SK-N-SH treated with all-trans-retinoic acid at 6 μM for 48 hours (cell line): ENCODE results near the gene PLEKHF1.

Source experiments
- ATAC-seq: fragments of 200-7000 bp; cut with Tn5 transposase; 3 replicates; pipeline ENCODE4 v1.9.1; 2020; ENCODE audit warnings: mild to moderate bottlenecking, moderate library complexity
- ARNTL ChIP-seq: fragments of 450-650 bp; formaldehyde crosslinking; IDR thresholded peaks from 2 replicates; pipeline ENCODE4 v1.5.0; 2020; ENCODE audit warnings: low read depth, mild to moderate bottlenecking, moderate library complexity, borderline replicate concordance
- BACH2 ChIP-seq: fragments of 250-450 bp; sonication (Bioruptor Pico); IDR thresholded peaks from 2 replicates; pipeline ENCODE4 v1.9.0; 2021; ENCODE audit warnings: mild to moderate bottlenecking, borderline replicate concordance
- CSDC2 ChIP-seq: fragments of 250-450 bp; sonication (Bioruptor Pico); IDR thresholded peaks from 2 replicates; pipeline ENCODE4 v1.5.0; 2020; ENCODE audit warnings: mild to moderate bottlenecking, moderate library complexity
- CSRNP3 ChIP-seq: fragments of 250-450 bp; sonication (Bioruptor Pico); IDR thresholded peaks from 2 replicates; pipeline ENCODE4 v1.5.1; 2021; ENCODE audit warnings: mild to moderate bottlenecking, moderate library complexity
- GLIS3 ChIP-seq: fragments of 250-450 bp; sonication (Bioruptor Pico); IDR thresholded peaks from 2 replicates; pipeline ENCODE4 v1.5.0; 2020; ENCODE audit warnings: mild to moderate bottlenecking, moderate library complexity
- ISL1 ChIP-seq: fragments of 250-450 bp; sonication (Bioruptor Pico); IDR thresholded peaks from 2 replicates; pipeline ENCODE4 v2.1.2; 2022; ENCODE audit warnings: mild to moderate bottlenecking, moderate library complexity
- OSR1 ChIP-seq: fragments of 250-450 bp; sonication (Bioruptor Pico); IDR thresholded peaks from 2 replicates; pipeline ENCODE4 v1.8.0; 2022; ENCODE audit warnings: moderate library complexity, mild to moderate bottlenecking, inconsistent platforms
- PPARA ChIP-seq: fragments of 250-450 bp; sonication (Bioruptor Pico); IDR thresholded peaks from 2 replicates; pipeline ENCODE4 v1.5.0; 2020; ENCODE audit warnings: mild to moderate bottlenecking, borderline replicate concordance
- RARB ChIP-seq: fragments of 250-450 bp; sonication (Bioruptor Pico); IDR thresholded peaks from 2 replicates; pipeline ENCODE4 v1.8.0; 2021; ENCODE audit warnings: mild to moderate bottlenecking, moderate library complexity
- SNAI2 ChIP-seq: fragments of 250-450 bp; sonication (Bioruptor Pico); IDR thresholded peaks from 2 replicates; pipeline ENCODE4 v1.5.0; 2020; ENCODE audit warnings: mild to moderate bottlenecking, moderate library complexity
- TCF4 ChIP-seq: fragments of 250-450 bp; sonication (Bioruptor Pico); IDR thresholded peaks from 2 replicates; pipeline ENCODE4 v1.8.0; 2021; ENCODE audit warnings: mild to moderate bottlenecking, moderate library complexity, borderline replicate concordance
- TOX ChIP-seq: fragments of 250-450 bp; sonication (Bioruptor Pico); IDR thresholded peaks from 2 replicates; pipeline ENCODE4 v1.8.0; 2021; ENCODE audit warnings: mild to moderate bottlenecking, moderate library complexity, borderline replicate concordance
- ZC3H10 ChIP-seq: fragments of 250-450 bp; sonication (Bioruptor Pico); IDR thresholded peaks from 2 replicates; pipeline ENCODE4 v1.5.1; 2021; ENCODE audit warnings: mild to moderate bottlenecking, moderate library complexity
- ZFP3 ChIP-seq: fragments of 250-450 bp; sonication (Bioruptor Pico); IDR thresholded peaks from 2 replicates; pipeline ENCODE4 v1.5.0; 2020; ENCODE audit warnings: mild to moderate bottlenecking, moderate library complexity
- ZFP30 ChIP-seq: fragments of 450-650 bp; formaldehyde crosslinking; IDR thresholded peaks from 2 replicates; pipeline ENCODE4 v1.5.0; 2022; ENCODE audit warnings: mild to moderate bottlenecking, moderate library complexity
- ZNF565 ChIP-seq: fragments of 450-650 bp; formaldehyde crosslinking; conservative IDR thresholded peaks from 2 replicates; pipeline ENCODE4 v1.5.0; 2020; ENCODE audit warnings: low read depth, mild to moderate bottlenecking, moderate library complexity
- ZNF70 ChIP-seq: fragments of 450-650 bp; formaldehyde crosslinking; IDR thresholded peaks from 2 replicates; pipeline ENCODE4 v1.5.0; 2020; ENCODE audit warnings: mild to moderate bottlenecking, moderate library complexity
- ZNF8 ChIP-seq: fragments of 450-650 bp; formaldehyde crosslinking; IDR thresholded peaks from 2 replicates; pipeline ENCODE4 v1.5.0; 2020; ENCODE audit warnings: mild to moderate bottlenecking, moderate library complexity
- TF ChIP-seq, protein P1 (sequence below): fragments of 250-450 bp; sonication (Bioruptor Pico); IDR thresholded peaks from 2 replicates; pipeline ENCODE4 v1.5.1; 2020; ENCODE audit warnings: low read depth, mild to moderate bottlenecking, moderate library complexity
- TF ChIP-seq, protein P2 (sequence below): fragments of 250-450 bp; sonication (Bioruptor Pico); IDR thresholded peaks from 2 replicates; pipeline ENCODE4 v1.8.0; 2021; ENCODE audit warnings: low read depth, mild to moderate bottlenecking, moderate library complexity, borderline replicate concordance
- TF ChIP-seq, protein P3 (sequence below): fragments of 250-450 bp; sonication (Bioruptor Pico); IDR thresholded peaks from 2 replicates; pipeline ENCODE4 v1.5.0; 2020; ENCODE audit warnings: mild to moderate bottlenecking, moderate library complexity
- TF ChIP-seq, protein P4 (sequence below): fragments of 250-450 bp; sonication (Bioruptor Pico); IDR thresholded peaks from 2 replicates; pipeline ENCODE4 v1.8.0; 2020; ENCODE audit warnings: mild to moderate bottlenecking, moderate library complexity, borderline replicate concordance

The PLEKHF1 gene

GRCh38 chr19:29658221-29658991 lies 6.9 kb upstream of the PLEKHF1 start:
- ATAC-seq = no peak
- no peak for TF ChIP-seq TCF4
- no peak for TF ChIP-seq ZFP3
- no peak for TF ChIP-seq ZNF565 (CRISPR knock-in tag)
- TF ChIP-seq GLIS3 (CRISPR knock-in tag) = no peak
- TF ChIP-seq, protein P1, sequence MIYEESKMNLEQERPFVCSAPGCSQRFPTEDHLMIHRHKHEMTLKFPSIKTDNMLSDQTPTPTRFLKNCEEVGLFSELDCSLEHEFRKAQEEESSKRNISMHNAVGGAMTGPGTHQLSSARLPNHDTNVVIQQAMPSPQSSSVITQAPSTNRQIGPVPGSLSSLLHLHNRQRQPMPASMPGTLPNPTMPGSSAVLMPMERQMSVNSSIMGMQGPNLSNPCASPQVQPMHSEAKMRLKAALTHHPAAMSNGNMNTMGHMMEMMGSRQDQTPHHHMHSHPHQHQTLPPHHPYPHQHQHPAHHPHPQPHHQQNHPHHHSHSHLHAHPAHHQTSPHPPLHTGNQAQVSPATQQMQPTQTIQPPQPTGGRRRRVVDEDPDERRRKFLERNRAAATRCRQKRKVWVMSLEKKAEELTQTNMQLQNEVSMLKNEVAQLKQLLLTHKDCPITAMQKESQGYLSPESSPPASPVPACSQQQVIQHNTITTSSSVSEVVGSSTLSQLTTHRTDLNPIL (CRISPR knock-in tag) = no peak
- no peak for TF ChIP-seq ZC3H10 (CRISPR knock-in tag)
- TF ChIP-seq, protein P2, sequence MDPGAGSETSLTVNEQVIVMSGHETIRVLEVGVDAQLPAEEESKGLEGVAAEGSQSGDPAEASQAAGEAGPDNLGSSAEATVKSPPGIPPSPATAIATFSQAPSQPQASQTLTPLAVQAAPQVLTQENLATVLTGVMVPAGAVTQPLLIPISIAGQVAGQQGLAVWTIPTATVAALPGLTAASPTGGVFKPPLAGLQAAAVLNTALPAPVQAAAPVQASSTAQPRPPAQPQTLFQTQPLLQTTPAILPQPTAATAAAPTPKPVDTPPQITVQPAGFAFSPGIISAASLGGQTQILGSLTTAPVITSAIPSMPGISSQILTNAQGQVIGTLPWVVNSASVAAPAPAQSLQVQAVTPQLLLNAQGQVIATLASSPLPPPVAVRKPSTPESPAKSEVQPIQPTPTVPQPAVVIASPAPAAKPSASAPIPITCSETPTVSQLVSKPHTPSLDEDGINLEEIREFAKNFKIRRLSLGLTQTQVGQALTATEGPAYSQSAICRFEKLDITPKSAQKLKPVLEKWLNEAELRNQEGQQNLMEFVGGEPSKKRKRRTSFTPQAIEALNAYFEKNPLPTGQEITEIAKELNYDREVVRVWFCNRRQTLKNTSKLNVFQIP (CRISPR knock-in tag) = no peak
- no peak for TF ChIP-seq CSRNP3 (CRISPR knock-in tag)
- no peak for TF ChIP-seq ARNTL
- no peak for TF ChIP-seq TOX (CRISPR knock-in tag)
- no peak for TF ChIP-seq RARB (CRISPR knock-in tag)
- no peak for TF ChIP-seq BACH2 (CRISPR knock-in tag)
- TF ChIP-seq, protein P3, sequence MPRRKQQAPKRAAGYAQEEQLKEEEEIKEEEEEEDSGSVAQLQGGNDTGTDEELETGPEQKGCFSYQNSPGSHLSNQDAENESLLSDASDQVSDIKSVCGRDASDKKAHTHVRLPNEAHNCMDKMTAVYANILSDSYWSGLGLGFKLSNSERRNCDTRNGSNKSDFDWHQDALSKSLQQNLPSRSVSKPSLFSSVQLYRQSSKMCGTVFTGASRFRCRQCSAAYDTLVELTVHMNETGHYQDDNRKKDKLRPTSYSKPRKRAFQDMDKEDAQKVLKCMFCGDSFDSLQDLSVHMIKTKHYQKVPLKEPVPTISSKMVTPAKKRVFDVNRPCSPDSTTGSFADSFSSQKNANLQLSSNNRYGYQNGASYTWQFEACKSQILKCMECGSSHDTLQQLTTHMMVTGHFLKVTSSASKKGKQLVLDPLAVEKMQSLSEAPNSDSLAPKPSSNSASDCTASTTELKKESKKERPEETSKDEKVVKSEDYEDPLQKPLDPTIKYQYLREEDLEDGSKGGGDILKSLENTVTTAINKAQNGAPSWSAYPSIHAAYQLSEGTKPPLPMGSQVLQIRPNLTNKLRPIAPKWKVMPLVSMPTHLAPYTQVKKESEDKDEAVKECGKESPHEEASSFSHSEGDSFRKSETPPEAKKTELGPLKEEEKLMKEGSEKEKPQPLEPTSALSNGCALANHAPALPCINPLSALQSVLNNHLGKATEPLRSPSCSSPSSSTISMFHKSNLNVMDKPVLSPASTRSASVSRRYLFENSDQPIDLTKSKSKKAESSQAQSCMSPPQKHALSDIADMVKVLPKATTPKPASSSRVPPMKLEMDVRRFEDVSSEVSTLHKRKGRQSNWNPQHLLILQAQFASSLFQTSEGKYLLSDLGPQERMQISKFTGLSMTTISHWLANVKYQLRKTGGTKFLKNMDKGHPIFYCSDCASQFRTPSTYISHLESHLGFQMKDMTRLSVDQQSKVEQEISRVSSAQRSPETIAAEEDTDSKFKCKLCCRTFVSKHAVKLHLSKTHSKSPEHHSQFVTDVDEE (CRISPR knock-in tag) = no peak
- no peak for TF ChIP-seq ZFP30 (CRISPR knock-in tag)
- no peak for TF ChIP-seq PPARA (CRISPR knock-in tag)

DNA sequence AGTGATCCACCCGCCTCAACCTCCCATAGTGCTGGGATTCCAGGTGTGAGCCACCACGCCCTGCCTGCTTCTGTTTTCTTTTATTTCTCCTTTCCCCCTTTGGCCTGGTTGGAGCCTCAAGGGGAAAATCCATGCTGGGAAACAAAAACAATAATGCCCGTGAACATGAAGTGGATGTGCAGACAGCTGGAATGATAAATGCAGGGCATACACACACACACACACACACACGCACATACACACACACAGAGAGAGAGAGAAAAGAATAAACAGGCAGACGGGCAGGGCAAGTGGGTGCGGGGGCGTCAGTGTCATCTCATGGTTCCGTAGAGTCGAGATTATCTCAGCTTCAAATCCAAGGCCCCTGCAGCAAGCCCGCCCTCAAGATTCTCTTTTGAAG lies 4.4 kb upstream of the PLEKHF1 start:
- TF ChIP-seq ZNF8 (CRISPR knock-in tag) (no peak), ZNF565 (CRISPR knock-in tag) (no peak), ARNTL (no peak), OSR1 (no peak), GLIS3 (CRISPR knock-in tag) (no peak), TCF4 (no peak)
- TF ChIP-seq, protein P1 (CRISPR knock-in tag) = no peak
- TF ChIP-seq, protein P4, sequence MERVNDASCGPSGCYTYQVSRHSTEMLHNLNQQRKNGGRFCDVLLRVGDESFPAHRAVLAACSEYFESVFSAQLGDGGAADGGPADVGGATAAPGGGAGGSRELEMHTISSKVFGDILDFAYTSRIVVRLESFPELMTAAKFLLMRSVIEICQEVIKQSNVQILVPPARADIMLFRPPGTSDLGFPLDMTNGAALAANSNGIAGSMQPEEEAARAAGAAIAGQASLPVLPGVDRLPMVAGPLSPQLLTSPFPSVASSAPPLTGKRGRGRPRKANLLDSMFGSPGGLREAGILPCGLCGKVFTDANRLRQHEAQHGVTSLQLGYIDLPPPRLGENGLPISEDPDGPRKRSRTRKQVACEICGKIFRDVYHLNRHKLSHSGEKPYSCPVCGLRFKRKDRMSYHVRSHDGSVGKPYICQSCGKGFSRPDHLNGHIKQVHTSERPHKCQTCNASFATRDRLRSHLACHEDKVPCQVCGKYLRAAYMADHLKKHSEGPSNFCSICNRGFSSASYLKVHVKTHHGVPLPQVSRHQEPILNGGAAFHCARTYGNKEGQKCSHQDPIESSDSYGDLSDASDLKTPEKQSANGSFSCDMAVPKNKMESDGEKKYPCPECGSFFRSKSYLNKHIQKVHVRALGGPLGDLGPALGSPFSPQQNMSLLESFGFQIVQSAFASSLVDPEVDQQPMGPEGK (CRISPR knock-in tag) = no peak
- no peak for ATAC-seq

DNA sequence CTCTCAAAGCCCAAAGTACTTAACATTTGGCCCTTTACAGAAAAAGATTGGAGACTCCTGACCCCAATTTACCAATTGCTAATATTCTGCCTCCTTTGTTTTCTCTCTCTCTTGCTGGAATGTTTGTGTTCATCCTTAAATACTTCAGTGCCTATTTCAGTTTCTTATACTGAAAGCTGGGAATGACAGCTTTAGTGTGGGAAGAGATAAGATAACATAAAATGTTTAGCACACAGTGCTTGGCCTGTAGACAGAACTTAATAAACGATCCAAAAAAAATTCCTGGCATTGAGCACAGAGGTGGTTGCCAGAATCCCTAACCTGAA lies 3.0 kb upstream of the PLEKHF1 start:
- no peak for ATAC-seq
- TF ChIP-seq ZFP3 (no peak), OSR1 (no peak), ZNF70 (no peak), CSDC2 (CRISPR knock-in tag) (no peak), ISL1 (CRISPR knock-in tag) (no peak; the same call in 1 of the 2 replicates), ZNF565 (CRISPR knock-in tag) (no peak), TCF4 (no peak), SNAI2 (CRISPR knock-in tag) (no peak), TOX (CRISPR knock-in tag) (no peak), ZNF8 (CRISPR knock-in tag) (no peak)
- TF ChIP-seq, protein P1 (CRISPR knock-in tag) = no peak
- TF ChIP-seq, protein P2 (CRISPR knock-in tag) = no peak
